HG03521 (cell line): ENCODE results near the gene MPHOSPH10.
"Not testable (repeated sequence)": the region's sequence is repeated elsewhere in the genome, so short reads cannot be mapped to it uniquely, and the experiment has no call there.

Experiments used
- ATAC-seq: cut with Tn5 transposase; IDR thresholded peaks from one replicate; pipeline ENCODE4 v1.9.1; 2021; ENCODE audit warnings: mild to moderate bottlenecking, moderate library complexity; ENCODE audit not compliant: unreplicated experiment

Gene MPHOSPH10

GRCh38 chr2:71157124-71157793, 26.8 kb downstream of the MPHOSPH10 start:
- no peak for ATAC-seq

GRCh38 chr2:71166812-71167211, 36.4 kb downstream of the MPHOSPH10 start:
- no peak for ATAC-seq

DNA sequence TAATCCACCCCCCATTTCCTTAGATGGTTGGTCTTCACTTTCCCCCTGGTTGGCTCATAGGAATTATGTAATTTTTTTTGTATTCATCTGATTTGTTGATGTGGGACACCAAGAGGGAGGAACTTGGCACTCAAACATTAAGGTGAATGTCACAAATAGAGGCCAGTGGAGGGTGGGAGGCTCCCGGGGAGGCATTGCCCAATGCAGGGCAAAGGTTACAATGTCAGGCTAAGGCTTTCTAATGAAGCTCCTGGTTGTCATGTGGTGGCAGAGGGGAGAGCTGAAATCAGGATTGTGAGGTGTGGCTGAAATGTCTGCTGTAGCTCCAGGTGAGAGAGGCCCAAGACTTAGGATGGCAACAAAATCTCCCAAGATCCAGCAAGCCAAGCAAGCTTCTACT, 42.7 kb downstream of the MPHOSPH10 start:
- ATAC-seq: no peak

- no peak for ATAC-seq
Observed at GRCh38 chr2:71174207-71174606, 43.8 kb downstream of the MPHOSPH10 start.

DNA sequence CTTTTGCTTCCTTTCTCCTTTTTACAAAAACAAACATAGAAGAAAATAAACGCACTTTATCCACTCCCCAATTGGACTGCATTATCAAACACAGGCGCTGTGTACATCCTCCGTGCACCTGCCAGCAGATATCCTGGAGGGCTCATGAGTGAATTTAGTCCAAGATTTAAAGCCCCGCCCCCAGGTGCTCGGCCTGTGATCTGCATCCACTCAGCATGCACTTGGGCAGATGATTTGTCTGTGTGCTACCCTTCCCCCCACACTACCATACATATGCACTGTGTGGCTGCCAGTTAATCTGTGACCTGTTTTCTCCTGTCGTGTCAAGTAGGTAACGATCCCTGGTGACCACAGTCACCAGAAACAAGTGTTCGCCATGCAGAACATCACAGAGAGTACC, 48.4 kb downstream of the MPHOSPH10 start:
- not testable (repeated sequence) for ATAC-seq

- ATAC-seq: no peak
Observed at GRCh38 chr2:71181316-71181715, 50.9 kb downstream of the MPHOSPH10 start.

DNA sequence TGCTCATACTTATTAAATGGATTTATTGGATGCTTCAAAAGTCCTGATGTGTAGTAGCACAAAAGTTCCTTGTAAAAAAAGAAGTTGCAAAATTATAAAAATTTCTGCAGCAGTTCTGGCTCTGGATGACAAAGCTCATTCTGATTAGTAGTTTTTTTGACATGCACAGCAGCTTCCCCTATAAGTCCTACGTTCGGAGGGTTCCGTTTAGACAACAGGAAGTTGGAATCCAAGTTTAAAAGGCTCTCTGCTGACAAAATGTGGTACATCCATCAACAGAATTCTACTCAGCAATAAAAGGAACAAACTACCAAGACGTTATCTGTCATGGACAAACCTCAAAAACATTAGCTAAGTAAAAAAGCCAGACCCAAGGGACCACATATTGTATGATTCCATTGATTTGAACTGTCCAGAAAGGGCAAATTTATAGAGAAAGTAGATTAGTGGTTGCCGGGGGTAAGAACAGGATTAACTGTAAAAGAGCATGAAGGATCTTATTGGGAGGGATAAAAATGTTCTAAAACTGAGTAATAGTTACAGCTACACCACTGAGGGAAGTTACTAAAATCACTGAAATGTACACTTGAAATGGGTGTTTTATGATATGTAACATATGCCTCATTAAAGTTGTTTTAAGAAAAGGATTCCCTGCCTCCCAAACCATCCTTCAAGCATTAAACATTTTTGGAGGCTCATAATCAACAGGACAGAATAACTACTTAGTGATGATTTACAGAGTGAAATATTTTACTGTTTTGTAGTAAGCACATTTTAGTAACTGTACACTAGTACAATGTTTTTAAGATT, 53.1 kb downstream of the MPHOSPH10 start:
- not testable (repeated sequence) for ATAC-seq

DNA sequence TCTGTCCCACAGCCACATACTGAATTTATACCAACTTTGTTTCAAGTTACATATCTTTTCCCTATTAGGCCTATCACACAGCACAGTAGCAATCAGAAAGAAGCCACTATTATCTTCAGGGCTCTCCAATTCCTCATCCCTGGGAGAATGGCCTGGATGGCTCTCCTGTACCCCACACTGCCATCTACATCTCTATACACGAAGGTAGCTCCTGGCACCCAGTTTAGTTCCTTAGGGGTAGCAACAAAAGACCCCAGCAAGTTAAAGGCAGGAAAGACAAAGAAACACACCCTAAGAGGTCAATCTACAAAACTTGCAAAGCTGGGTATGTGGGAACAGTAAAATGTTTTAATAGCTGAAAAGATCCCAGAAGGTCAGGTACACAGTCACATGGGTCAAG, 56.5 kb downstream of the MPHOSPH10 start:
- no peak for ATAC-seq

DNA sequence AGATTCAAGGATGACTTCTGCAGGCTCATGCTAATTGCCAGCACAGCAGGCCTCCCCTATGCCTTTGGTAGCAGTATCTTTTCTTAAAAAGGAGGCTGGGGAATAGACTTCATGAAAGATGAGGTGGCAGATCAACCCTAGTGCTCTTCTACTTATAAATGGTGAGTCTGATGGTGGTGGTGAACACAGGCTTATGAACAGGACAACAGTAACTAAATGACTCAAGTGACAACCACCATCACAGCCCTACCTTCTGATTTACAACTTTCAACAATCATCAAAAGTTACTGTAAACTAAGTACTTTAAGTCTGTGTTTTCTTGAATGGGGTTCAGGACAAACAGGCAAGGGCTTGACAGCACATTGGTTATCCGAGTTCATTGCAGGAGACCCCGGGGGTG, 57.2 kb downstream of the MPHOSPH10 start:
- ATAC-seq: no peak

GRCh38 chr2:71190656-71191569, 60.5 kb downstream of the MPHOSPH10 start:
- ATAC-seq: no peak

DNA sequence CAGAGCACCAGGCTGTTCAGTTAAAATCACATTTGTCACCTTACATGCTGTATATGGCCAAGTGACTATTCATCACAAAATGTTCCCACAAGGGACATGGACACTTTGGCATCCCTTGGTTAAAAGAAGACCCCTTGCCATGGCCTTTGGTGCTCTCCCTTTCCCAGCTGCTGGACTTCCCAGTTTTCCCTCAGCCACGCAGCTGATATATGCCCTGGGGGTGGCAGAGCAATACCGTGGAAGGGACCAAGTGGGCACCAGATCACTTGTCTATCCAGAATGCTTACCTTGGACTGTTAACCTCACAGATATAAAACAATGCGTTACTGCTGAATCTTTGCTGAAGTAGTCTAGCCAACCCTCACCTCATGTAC, 61.1 kb downstream of the MPHOSPH10 start:
- no peak for ATAC-seq
